Esophagus (tissue), 2 donors: Measurements from ENCODE around the gene GALNT18. TPM values are rescaled to one million over a fixed set of nuclear protein-coding genes. Genes with fewer than 3 reads are reported as not detected.
A peak's percentile ranks its signal among the peaks of the same experiment; 100 is the strongest.

Source experiments
- H3K27ac ChIP-seq, 2 donors: one replicate each; pipeline ENCODE4 v1.5.1; 2013; ENCODE audit warnings: low read depth in 2 of 2, mild to moderate bottlenecking in 2 of 2, inconsistent platforms in 1 of 2, low read length in 1 of 2, moderate library complexity in 1 of 2
- H3K27me3 ChIP-seq, 2 donors: one replicate each; pipeline ENCODE4 v1.6.1; 2013; ENCODE audit warnings: low read length in 2 of 2, control low read depth in 1 of 2, mild to moderate bottlenecking in 1 of 2; ENCODE audit not compliant: insufficient read depth in 2 of 2, control insufficient read depth in 1 of 2
- H3K36me3 ChIP-seq, 2 donors: one replicate each; pipeline ENCODE4 v1.6.1; 2013; ENCODE audit warnings: low read length in 1 of 2; ENCODE audit not compliant: control insufficient read depth in 2 of 2, insufficient read depth in 2 of 2
- H3K4me1 ChIP-seq, 2 donors: one replicate each; pipeline ENCODE4 v1.6.1; 2013; ENCODE audit warnings: low read length in 1 of 2; ENCODE audit not compliant: control insufficient read depth in 2 of 2, insufficient read depth in 2 of 2
- H3K4me3 ChIP-seq, 2 donors: one replicate each; pipeline ENCODE4 v1.5.1; 2013; ENCODE audit warnings: low read length in 2 of 2, mild to moderate bottlenecking in 2 of 2, low read depth in 1 of 2, moderate library complexity in 1 of 2
- H3K9me3 ChIP-seq, 2 donors: one replicate each; pipeline ENCODE4 v1.6.1; 2013; ENCODE audit warnings: mild to moderate bottlenecking in 2 of 2, low read depth in 1 of 2, low read length in 1 of 2, moderate library complexity in 1 of 2; ENCODE audit not compliant: control insufficient read depth in 2 of 2, insufficient read depth in 1 of 2
- WGBS, 2 donors: extraction: QIAGEN DNeasy Blood & Tissue Kit; methylation state at CpG; one replicate each; pipeline ENCODE4 v1.1.7; 2013; 5-methylcytosine and 5-hydroxymethylcytosine counted together
- polyA plus RNA-seq, 2 donors: library from polyadenylated mRNA; stranded (reverse); fragments of 200-250 nt; gene quantifications; one replicate each; pipeline ENCODE4 v1.2.3, GENCODE V29; 2013
- donor health status: healthy with polysubstance abuse.
- donor health status: Bipolar disorder and iron deficiency.

Gene GALNT18
- polyA plus RNA-seq, 2 donors, result 2.2 to 5.8 TPM

GRCh38 chr11:11584530-11584810, 37.3 kb downstream of the GALNT18 start:
- H3K27ac ChIP-seq, result no peak overlapping the region
- H3K36me3 ChIP-seq, result no peaks in the 10 kb centered on the region
- WGBS, 2 donors, result 42 to 43% methylated on average over 5 of the region's 5 CpGs
- H3K4me1 ChIP-seq, result peaks cover 0 to 4% of the 10 kb centered on the region in 2 donors
- no peaks in the 10 kb centered on the region for H3K27me3 ChIP-seq
- no peaks in the 10 kb centered on the region for H3K9me3 ChIP-seq
- H3K4me3 ChIP-seq, result no peak overlapping the region

- Histone ChIP-seq H3K4me3 (no peak overlapping the region), H3K36me3 (no peaks in the 10 kb centered on the region), H3K4me1 (peaks cover 0 to 4% of the 10 kb centered on the region in 2 donors), H3K27ac (no peak overlapping the region), H3K9me3 (no peaks in the 10 kb centered on the region), H3K27me3 (no peaks in the 10 kb centered on the region)
- 70 to 75% methylated on average over 9 of the region's 9 CpGs for WGBS, 2 donors
These were observed 37.8 kb downstream of the GALNT18 start for GRCh38 chr11:11583801-11584529.

GRCh38 chr11:11582011-11582701, 39.6 kb downstream of the GALNT18 start:
- H3K4me1 ChIP-seq, result peaks cover 0 to 4% of the 10 kb centered on the region in 2 donors
- no peak overlapping the region for H3K4me3 ChIP-seq
- H3K27me3 ChIP-seq, result no peaks in the 10 kb centered on the region
- no peaks in the 10 kb centered on the region for H3K9me3 ChIP-seq
- H3K36me3 ChIP-seq, result no peaks in the 10 kb centered on the region
- 75 to 79% methylated on average over 5 of the region's 5 CpGs for WGBS, 2 donors
- H3K27ac ChIP-seq, result no peak overlapping the region

GRCh38 chr11:11581481-11581880, 40.3 kb downstream of the GALNT18 start:
- Histone ChIP-seq H3K4me3 (no peak overlapping the region), H3K4me1 (peaks cover 0 to 4% of the 10 kb centered on the region in 2 donors), H3K27ac (no peak overlapping the region), H3K9me3 (no peaks in the 10 kb centered on the region), H3K36me3 (no peaks in the 10 kb centered on the region), H3K27me3 (no peaks in the 10 kb centered on the region)
- 82 to 87% methylated on average over 4 of the region's 4 CpGs for WGBS, 2 donors

GRCh38 chr11:11580841-11581411, 40.9 kb downstream of the GALNT18 start:
- Histone ChIP-seq H3K36me3 (no peaks in the 10 kb centered on the region), H3K27me3 (no peaks in the 10 kb centered on the region), H3K9me3 (no peaks in the 10 kb centered on the region), H3K4me1 (peaks cover 0 to 4% of the 10 kb centered on the region in 2 donors), H3K27ac (peak overlapping the region in 1 of 2 donors; percentile 8), H3K4me3 (no peak overlapping the region)
- 34 to 51% methylated on average over 10 of the region's 10 CpGs for WGBS, 2 donors

- peaks cover 0 to 4% of the 10 kb centered on the region in 2 donors for H3K4me1 ChIP-seq
- no peak overlapping the region for H3K4me3 ChIP-seq
- WGBS, 2 donors, result 86 to 94% methylated on average over 5 of the region's 5 CpGs
- no peaks in the 10 kb centered on the region for H3K9me3 ChIP-seq
- H3K27me3 ChIP-seq, result no peaks in the 10 kb centered on the region
- no peak overlapping the region for H3K27ac ChIP-seq
- no peaks in the 10 kb centered on the region for H3K36me3 ChIP-seq
These were observed 41.8 kb downstream of the GALNT18 start for GRCh38 chr11:11580012-11580411.

GRCh38 chr11:11579012-11579988, 42.5 kb downstream of the GALNT18 start:
- WGBS, 2 donors, result 83 to 85% methylated on average over 13 of the region's 13 CpGs
- Histone ChIP-seq H3K4me3 (no peak overlapping the region), H3K27me3 (no peaks in the 10 kb centered on the region), H3K36me3 (no peaks in the 10 kb centered on the region), H3K4me1 (peaks cover 0 to 4% of the 10 kb centered on the region in 2 donors), H3K27ac (no peak overlapping the region), H3K9me3 (no peaks in the 10 kb centered on the region)

GRCh38 chr11:11577932-11578911, 43.6 kb downstream of the GALNT18 start:
- Histone ChIP-seq H3K9me3 (no peaks in the 10 kb centered on the region), H3K27me3 (no peaks in the 10 kb centered on the region), H3K4me1 (peaks cover 0 to 4% of the 10 kb centered on the region in 2 donors), H3K27ac (no peak overlapping the region), H3K36me3 (no peaks in the 10 kb centered on the region), H3K4me3 (no peak overlapping the region)
- WGBS, 2 donors, result 79 to 80% methylated on average over 15 of the region's 15 CpGs
